ENCODE data around the gene SLC10A7.

- no peak for TF ChIP-seq CTCF (IDR thresholded peaks at IDR 0.05)
- no peak for TF ChIP-seq POLR2AphosphoS5 (IDR thresholded peaks at IDR 0.05)
- TF ChIP-seq POLR2A (IDR thresholded peaks at IDR 0.05) = no peak
Observed at GRCh38 chr4:146469022-146469421, 52.7 kb downstream of the SLC10A7 start.
